SK-N-SH (cell line): Measurements from ENCODE around the gene MBNL2. TPM values are rescaled to one million over a fixed set of nuclear protein-coding genes. Genes with fewer than 3 reads are reported as not detected.

Experiments
- CTCF ChIA-PET: fragments of 300-600, 350-600 bp; formaldehyde crosslinking; extraction: SDS; loops from one replicate; lab custom pipeline; 2021; lab: Yijun Ruan, JAX
- POLR2A ChIA-PET: fragments of 350-600 bp; sonication (Branson Sonifier 250); formaldehyde crosslinking; extraction: SDS; loops from one replicate; lab custom pipeline; 2020; ENCODE audit warnings: antibody characterized with exemption, inconsistent platforms; lab: Yijun Ruan, JAX
- DNase-seq: peaks from one replicate; pipeline ENCODE4 v3.0.0; 2012
- H2AFZ ChIP-seq: fragments of 200-600 bp; sonication (generic); 2 replicates; pipeline ENCODE4 v1.8.1; 2016; ENCODE audit warnings: antibody characterized with exemption, mild to moderate bottlenecking, low read depth
- H3F3A ChIP-seq: fragments of 200-600 bp; sonication (generic); replicated peaks from 2 replicates; pipeline ENCODE3; 2016; ENCODE audit warnings: antibody characterized with exemption, mild to moderate bottlenecking; ENCODE audit not compliant: insufficient read depth
- H3K27ac ChIP-seq, 2 experiments: fragments of 200-500 bp in 1 of 2; fragments of 200-600 bp in 1 of 2; sonication (Bioruptor generic) in 1 of 2; sonication (generic), shearing (Covaris generic) in 1 of 2; 2 replicates each; pipeline versions ENCODE4 v1.5.1 to v1.6.1; 2014 to 2016; ENCODE audit warnings: low read depth in 2 of 2, inconsistent platforms in 1 of 2, low read length in 1 of 2, mild to moderate bottlenecking in 1 of 2, mixed read lengths in 1 of 2
- H3K27me3 ChIP-seq: fragments of 200-600 bp; sonication (generic), shearing (Covaris generic); 2 replicates; pipeline ENCODE4 v1.6.1; 2016; ENCODE audit warnings: mixed run types; ENCODE audit not compliant: insufficient read depth
- H3K36me3 ChIP-seq, 2 experiments: fragments of 200-500 bp in 1 of 2; fragments of 200-600 bp in 1 of 2; sonication (Bioruptor generic) in 1 of 2; sonication (generic) in 1 of 2; replicated peaks in 1 of 2; 2 replicates each; pipeline versions ENCODE3 to v1.5.1; 2014 to 2016; ENCODE audit warnings: low read length in 1 of 2, mild to moderate bottlenecking in 1 of 2; ENCODE audit not compliant: insufficient read depth in 2 of 2, control insufficient read depth in 1 of 2
- H3K4me1 ChIP-seq, 2 experiments: fragments of 200-500 bp in 1 of 2; fragments of 200-600 bp in 1 of 2; sonication (Bioruptor generic) in 1 of 2; sonication (generic), shearing (Covaris generic) in 1 of 2; 2 replicates each; pipeline versions ENCODE4 v1.5.1 to v1.6.1; 2014 to 2016; ENCODE audit warnings: low read depth in 1 of 2, low read length in 1 of 2, mixed run types in 1 of 2; ENCODE audit not compliant: insufficient read depth in 2 of 2, control insufficient read depth in 1 of 2
- H3K4me2 ChIP-seq: fragments of 200-600 bp; sonication (generic), shearing (Covaris generic); 2 replicates; pipeline ENCODE4 v1.6.1; 2017; ENCODE audit warnings: mixed run types
- H3K4me3 ChIP-seq, 2 experiments: fragments of 200-500 bp in 1 of 2; fragments of 200-600 bp in 1 of 2; sonication (Bioruptor generic) in 1 of 2; sonication (generic), shearing (Covaris generic) in 1 of 2; 2 replicates each; pipeline versions ENCODE4 v1.5.1 to v1.8.1; 2014 to 2016; ENCODE audit warnings: low read depth in 2 of 2, inconsistent platforms in 1 of 2, low read length in 1 of 2, mild to moderate bottlenecking in 1 of 2, mixed read lengths in 1 of 2, moderate library complexity in 1 of 2
- H3K79me2 ChIP-seq: fragments of 200-600 bp; sonication (generic); 2 replicates; pipeline ENCODE4 v1.8.1; 2017; ENCODE audit warnings: mild to moderate bottlenecking; ENCODE audit not compliant: insufficient read depth
- H3K9ac ChIP-seq: fragments of 200-600 bp; sonication (generic); 2 replicates; pipeline ENCODE4 v1.6.1; 2017; ENCODE audit warnings: mixed run types
- H3K9me2 ChIP-seq: fragments of 200-600 bp; sonication (generic); 2 replicates; pipeline ENCODE4 v1.6.1; 2017; ENCODE audit warnings: mixed run types
- H3K9me3 ChIP-seq: fragments of 200-600 bp; sonication (generic); 2 replicates; pipeline ENCODE4 v1.6.1; 2017; ENCODE audit warnings: mixed run types, mild to moderate bottlenecking, moderate library complexity
- H4K20me1 ChIP-seq: fragments of 200-600 bp; sonication (generic); 2 replicates; pipeline ENCODE4 v1.6.1; 2017; ENCODE audit warnings: mild to moderate bottlenecking, mixed run types; ENCODE audit not compliant: insufficient read depth
- EZH2phosphoT487 ChIP-seq: fragments of 200-600 bp; sonication (generic); IDR thresholded peaks from 2 replicates; pipeline ENCODE4 v1.6.1; 2017; ENCODE audit warnings: low read depth, mixed run types, mild to moderate bottlenecking, antibody characterized with exemption, moderate library complexity, borderline replicate concordance
- FOXJ3 ChIP-seq: sonication (generic); formaldehyde crosslinking; IDR thresholded peaks from 2 replicates; pipeline ENCODE4 v1.5.1; 2020; ENCODE audit warnings: mild to moderate bottlenecking, missing genetic modification reagents
- FOXM1 ChIP-seq: IDR thresholded peaks from 2 replicates; pipeline ENCODE4 v1.4.0; 2012; ENCODE audit warnings: low read depth, mild to moderate bottlenecking
- GABPA ChIP-seq: IDR thresholded peaks from 2 replicates; pipeline ENCODE4 v1.4.0; 2012; ENCODE audit warnings: low read depth, mild to moderate bottlenecking
- GATA2 ChIP-seq: sonication (generic); formaldehyde crosslinking; IDR thresholded peaks from 2 replicates; pipeline ENCODE4 v1.5.0; 2020; ENCODE audit warnings: mild to moderate bottlenecking, missing genetic modification reagents
- MAX ChIP-seq: IDR thresholded peaks from 2 replicates; pipeline ENCODE4 v1.4.0; 2012; ENCODE audit warnings: low read depth
- RAD21 ChIP-seq: IDR thresholded peaks from 2 replicates; pipeline ENCODE4 v1.6.1; 2012; ENCODE audit warnings: mild to moderate bottlenecking, low read length
- SIN3A ChIP-seq: IDR thresholded peaks from 2 replicates; pipeline ENCODE4 v1.6.1; 2012; ENCODE audit warnings: low read depth, mild to moderate bottlenecking, low read length, moderate library complexity, borderline replicate concordance
- TAF1 ChIP-seq: IDR thresholded peaks from 2 replicates; pipeline ENCODE4 v1.6.1; 2012; ENCODE audit warnings: low read depth, mild to moderate bottlenecking, low read length, moderate library complexity, borderline replicate concordance
- TCF12 ChIP-seq: IDR thresholded peaks from 2 replicates; pipeline ENCODE4 v1.4.0; 2012
- TEAD4 ChIP-seq: IDR thresholded peaks from 2 replicates; pipeline ENCODE4 v1.4.0; 2012; ENCODE audit warnings: mild to moderate bottlenecking, borderline replicate concordance; ENCODE audit not compliant: insufficient read depth
- USF1 ChIP-seq: IDR thresholded peaks from 2 replicates; pipeline ENCODE4 v1.4.0; 2012; ENCODE audit warnings: low read depth, borderline replicate concordance
- WGBS: methylation state at CpG from one replicate; pipeline ENCODE4 v1.1.6; 2017; ENCODE audit warnings: low lambda C conversion rate; 5-methylcytosine and 5-hydroxymethylcytosine counted together
- polyA plus RNA-seq, 3 experiments: library from polyadenylated mRNA; depleted of rRNA; stranded (reverse); fragments of >200 nt; gene quantifications; 2 replicates each; pipeline ENCODE4 v1.2.3, GENCODE V29; 2012
- TF ChIP-seq, protein P1 (sequence below): IDR thresholded peaks from 2 replicates; pipeline ENCODE4 v1.6.1; 2012; ENCODE audit warnings: mild to moderate bottlenecking, low read depth, low read length, moderate library complexity
- TF ChIP-seq, protein P2 (sequence below): fragments of 150-350 bp; IDR thresholded peaks from 2 replicates; pipeline ENCODE4 v1.6.1; 2017; ENCODE audit warnings: antibody characterized with exemption, low read length, low read depth, borderline replicate concordance
- TF ChIP-seq, protein P3 (sequence below): fragments of 200-600 bp; sonication (generic); IDR thresholded peaks from 2 replicates; pipeline ENCODE4 v1.6.1; 2017; ENCODE audit warnings: antibody characterized with exemption, mild to moderate bottlenecking, moderate library complexity

Gene MBNL2
- polyA plus RNA-seq, 1 of the 3 experiments (the other 2 are of a cell fraction): 24.5 TPM

DNA sequence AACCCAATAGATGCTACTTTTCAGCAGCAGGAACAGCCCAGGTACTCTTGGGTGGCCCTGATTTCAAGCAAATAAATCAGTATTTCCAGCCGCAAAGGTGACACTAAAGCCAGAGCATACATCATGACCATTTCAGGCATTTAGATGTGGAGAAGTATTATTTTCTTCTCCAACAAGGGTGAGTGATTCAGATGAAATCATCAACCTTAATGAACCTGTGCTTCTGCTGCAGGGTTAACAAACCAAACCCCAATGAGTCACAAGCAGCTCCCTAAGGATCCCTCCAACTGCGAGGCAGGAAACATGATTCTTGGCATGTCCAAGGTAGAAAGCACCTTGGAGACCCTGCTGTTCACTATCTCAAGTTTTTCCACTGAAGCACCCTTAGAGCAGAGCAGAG is 32.7 kb downstream of the MBNL2 start (continued):
- TF ChIP-seq, protein P1, sequence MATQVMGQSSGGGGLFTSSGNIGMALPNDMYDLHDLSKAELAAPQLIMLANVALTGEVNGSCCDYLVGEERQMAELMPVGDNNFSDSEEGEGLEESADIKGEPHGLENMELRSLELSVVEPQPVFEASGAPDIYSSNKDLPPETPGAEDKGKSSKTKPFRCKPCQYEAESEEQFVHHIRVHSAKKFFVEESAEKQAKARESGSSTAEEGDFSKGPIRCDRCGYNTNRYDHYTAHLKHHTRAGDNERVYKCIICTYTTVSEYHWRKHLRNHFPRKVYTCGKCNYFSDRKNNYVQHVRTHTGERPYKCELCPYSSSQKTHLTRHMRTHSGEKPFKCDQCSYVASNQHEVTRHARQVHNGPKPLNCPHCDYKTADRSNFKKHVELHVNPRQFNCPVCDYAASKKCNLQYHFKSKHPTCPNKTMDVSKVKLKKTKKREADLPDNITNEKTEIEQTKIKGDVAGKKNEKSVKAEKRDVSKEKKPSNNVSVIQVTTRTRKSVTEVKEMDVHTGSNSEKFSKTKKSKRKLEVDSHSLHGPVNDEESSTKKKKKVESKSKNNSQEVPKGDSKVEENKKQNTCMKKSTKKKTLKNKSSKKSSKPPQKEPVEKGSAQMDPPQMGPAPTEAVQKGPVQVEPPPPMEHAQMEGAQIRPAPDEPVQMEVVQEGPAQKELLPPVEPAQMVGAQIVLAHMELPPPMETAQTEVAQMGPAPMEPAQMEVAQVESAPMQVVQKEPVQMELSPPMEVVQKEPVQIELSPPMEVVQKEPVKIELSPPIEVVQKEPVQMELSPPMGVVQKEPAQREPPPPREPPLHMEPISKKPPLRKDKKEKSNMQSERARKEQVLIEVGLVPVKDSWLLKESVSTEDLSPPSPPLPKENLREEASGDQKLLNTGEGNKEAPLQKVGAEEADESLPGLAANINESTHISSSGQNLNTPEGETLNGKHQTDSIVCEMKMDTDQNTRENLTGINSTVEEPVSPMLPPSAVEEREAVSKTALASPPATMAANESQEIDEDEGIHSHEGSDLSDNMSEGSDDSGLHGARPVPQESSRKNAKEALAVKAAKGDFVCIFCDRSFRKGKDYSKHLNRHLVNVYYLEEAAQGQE: no peak
- peak; percentile 63; the same call in 1 of the 2 replicates for TF ChIP-seq TCF12

DNA sequence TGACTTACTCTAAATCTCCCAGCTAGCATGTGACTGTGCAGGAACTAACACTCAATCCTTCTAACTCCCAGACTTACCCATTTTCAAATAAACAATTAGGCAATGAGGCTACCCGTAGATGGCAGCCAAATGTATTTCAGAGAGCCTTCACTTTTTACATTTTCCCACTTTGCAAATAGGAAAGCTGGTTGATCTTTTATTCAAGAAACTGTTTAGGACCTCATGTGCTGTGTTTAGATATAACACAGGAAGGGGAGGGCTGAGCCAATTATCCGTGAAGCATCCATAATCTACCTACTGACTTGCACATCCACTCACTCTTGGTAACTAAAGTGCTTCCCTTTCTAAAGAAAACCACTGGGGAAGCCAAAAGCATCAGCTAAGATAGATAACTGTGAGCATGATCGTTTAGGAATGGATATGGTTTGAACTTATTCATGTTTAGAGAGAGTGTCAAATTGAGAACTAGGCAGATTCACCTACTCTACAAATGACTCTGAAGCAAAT is 33.4 kb downstream of the MBNL2 start:
- Histone ChIP-seq H3K9ac (peak overlapping the region; percentile 67), H3K27me3 (no peaks in the 10 kb centered on the region), H3F3A (peaks cover 67% of the 10 kb centered on the region), H3K4me2 (peak overlapping the region; percentile 32; the same call in 1 of the 2 replicates), H3K4me1 (peaks cover 20 to 66% of the 10 kb centered on the region in 2 experiments), H3K9me2 (no peaks in the 10 kb centered on the region), H3K36me3 (peaks cover 7 to 34% of the 10 kb centered on the region in 2 experiments), H3K27ac (peak overlapping the region; percentile 81 to 97; a peak in 3 of 4 replicates), H4K20me1 (no peaks in the 10 kb centered on the region; the same call in 1 of the 2 replicates), H2AFZ (no peak overlapping the region), H3K79me2 (peaks cover 91% of the 10 kb centered on the region), H3K9me3 (no peaks in the 10 kb centered on the region), H3K4me3 (no peak overlapping the region)
- 73% methylated on average over 3 of the region's 3 CpGs for WGBS
- CTCF ChIA-PET: interaction anchor here (0.6 kb wide), 1 partner anchor 223 kb away, joined by 3 read pairs; no protein-coding TSS in a partner anchor
- POLR2A ChIA-PET: no interaction called here
- 0 out of 2 replicates have a peak, but pooled peaks have one; percentile 20 for TF ChIP-seq SIN3A
- no peak for TF ChIP-seq TAF1
- no peak for TF ChIP-seq RAD21
- DNase-seq: no peak

DNA sequence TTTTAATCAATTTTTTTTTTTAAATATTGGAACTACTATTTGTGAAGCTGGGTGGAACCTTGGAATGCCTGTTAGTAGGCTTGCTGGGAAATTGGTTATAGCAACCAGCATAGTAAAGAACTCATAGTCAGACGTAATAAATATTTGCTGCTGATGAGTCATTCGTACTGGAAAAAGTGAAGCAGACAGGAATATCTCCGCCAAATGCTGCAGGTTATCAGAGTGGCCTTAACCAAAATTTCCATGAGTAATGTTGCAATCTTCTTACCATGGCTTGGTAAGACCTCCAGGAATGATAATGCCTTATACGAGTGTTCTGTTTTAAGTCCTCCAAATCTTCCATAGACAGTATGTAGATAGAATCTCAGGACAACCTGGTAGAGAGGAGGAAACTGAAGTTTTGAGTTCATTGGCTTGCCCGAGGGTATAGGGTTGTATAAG is 34.2 kb downstream of the MBNL2 start:
- peaks cover 63% of the 10 kb centered on the region for H3F3A ChIP-seq
- H4K20me1 ChIP-seq: no peaks in the 10 kb centered on the region
- H3K4me2 ChIP-seq: peak overlapping the region; percentile 38; the same call in 1 of the 2 replicates
- H3K9ac ChIP-seq: peak overlapping the region; percentile 70
- no peaks in the 10 kb centered on the region for H3K9me2 ChIP-seq
- ChIA-PET POLR2A (no interaction called here), CTCF (interaction anchor here (0.6 kb wide), 1 partner anchor 224 kb away, joined by 3 read pairs; no protein-coding TSS in a partner anchor)
- H3K27ac ChIP-seq: peak overlapping the region; percentile 82 to 97
- H3K79me2 ChIP-seq: peaks cover 91% of the 10 kb centered on the region
- 15% methylated on average over 5 of the region's 5 CpGs for WGBS
- no peak for DNase-seq
- H3K9me3 ChIP-seq: no peaks in the 10 kb centered on the region
- peaks cover 22 to 61% of the 10 kb centered on the region in 2 experiments for H3K4me1 ChIP-seq
- peaks cover 7 to 38% of the 10 kb centered on the region in 2 experiments for H3K36me3 ChIP-seq
- no peaks in the 10 kb centered on the region for H3K27me3 ChIP-seq
- H3K4me3 ChIP-seq: 0 out of 4 replicates have a peak overlapping the region, but pooled peaks of 1 of the 2 experiments have one; percentile 0
- no peak overlapping the region for H2AFZ ChIP-seq
- TF ChIP-seq, protein P2, sequence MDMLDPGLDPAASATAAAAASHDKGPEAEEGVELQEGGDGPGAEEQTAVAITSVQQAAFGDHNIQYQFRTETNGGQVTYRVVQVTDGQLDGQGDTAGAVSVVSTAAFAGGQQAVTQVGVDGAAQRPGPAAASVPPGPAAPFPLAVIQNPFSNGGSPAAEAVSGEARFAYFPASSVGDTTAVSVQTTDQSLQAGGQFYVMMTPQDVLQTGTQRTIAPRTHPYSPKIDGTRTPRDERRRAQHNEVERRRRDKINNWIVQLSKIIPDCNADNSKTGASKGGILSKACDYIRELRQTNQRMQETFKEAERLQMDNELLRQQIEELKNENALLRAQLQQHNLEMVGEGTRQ: no peak
- TF ChIP-seq GABPA (peak; percentile 37; the same call in 1 of the 2 replicates), FOXM1 (peak; percentile 95), USF1 (no peak), RAD21 (no peak), FOXJ3 (CRISPR knock-in tag) (no peak), MAX (peak; percentile 62), GATA2 (CRISPR knock-in tag) (no peak), TEAD4 (peak; percentile 96), EZH2phosphoT487 (no peak)
- TF ChIP-seq, protein P3, sequence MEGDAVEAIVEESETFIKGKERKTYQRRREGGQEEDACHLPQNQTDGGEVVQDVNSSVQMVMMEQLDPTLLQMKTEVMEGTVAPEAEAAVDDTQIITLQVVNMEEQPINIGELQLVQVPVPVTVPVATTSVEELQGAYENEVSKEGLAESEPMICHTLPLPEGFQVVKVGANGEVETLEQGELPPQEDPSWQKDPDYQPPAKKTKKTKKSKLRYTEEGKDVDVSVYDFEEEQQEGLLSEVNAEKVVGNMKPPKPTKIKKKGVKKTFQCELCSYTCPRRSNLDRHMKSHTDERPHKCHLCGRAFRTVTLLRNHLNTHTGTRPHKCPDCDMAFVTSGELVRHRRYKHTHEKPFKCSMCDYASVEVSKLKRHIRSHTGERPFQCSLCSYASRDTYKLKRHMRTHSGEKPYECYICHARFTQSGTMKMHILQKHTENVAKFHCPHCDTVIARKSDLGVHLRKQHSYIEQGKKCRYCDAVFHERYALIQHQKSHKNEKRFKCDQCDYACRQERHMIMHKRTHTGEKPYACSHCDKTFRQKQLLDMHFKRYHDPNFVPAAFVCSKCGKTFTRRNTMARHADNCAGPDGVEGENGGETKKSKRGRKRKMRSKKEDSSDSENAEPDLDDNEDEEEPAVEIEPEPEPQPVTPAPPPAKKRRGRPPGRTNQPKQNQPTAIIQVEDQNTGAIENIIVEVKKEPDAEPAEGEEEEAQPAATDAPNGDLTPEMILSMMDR: no peak
